ENCODE data around the gene IGF2R.

The IGF2R gene

DNA sequence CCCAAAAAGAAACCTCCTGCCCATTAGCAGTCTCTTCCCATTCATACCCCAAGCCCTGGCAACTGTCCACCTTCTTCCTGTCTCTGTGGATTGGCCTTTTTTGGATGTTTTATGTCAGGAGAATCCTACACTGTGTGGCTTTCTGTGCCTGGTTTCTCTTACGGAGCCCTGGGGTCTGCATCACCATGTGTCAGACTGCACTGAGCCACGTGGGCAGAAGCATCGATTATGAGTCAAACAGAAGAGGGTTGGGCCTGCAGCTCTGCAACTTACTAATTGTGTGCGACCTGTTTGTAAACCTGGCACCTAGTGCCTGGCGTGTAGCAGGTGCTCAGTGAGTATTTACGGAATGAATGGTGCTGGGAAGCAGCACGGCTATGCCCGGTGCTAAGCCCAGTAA, 62.6 kb downstream of the IGF2R start:
- no peak for DNase-seq

DNA sequence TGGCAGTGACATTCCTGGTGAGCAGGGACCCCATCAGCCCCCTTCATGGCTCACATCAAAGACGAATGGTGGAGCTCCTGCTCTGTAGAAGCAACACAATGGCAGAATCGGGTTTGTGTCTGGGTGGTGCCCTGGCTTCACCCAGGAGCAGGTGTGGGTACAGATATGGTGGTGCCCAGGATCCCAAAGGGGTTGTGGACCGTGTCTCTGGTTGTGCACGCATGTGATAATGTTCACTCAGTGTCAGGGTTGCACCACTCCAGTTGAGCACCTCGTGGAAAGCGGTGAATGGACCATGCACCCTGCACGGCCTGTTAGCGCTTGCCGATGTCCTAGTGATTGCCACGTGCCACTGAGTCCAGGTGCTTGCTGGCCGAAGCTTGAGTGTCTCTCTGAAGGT, 63.0 kb downstream of the IGF2R start:
- DNase-seq, result no peak

DNA sequence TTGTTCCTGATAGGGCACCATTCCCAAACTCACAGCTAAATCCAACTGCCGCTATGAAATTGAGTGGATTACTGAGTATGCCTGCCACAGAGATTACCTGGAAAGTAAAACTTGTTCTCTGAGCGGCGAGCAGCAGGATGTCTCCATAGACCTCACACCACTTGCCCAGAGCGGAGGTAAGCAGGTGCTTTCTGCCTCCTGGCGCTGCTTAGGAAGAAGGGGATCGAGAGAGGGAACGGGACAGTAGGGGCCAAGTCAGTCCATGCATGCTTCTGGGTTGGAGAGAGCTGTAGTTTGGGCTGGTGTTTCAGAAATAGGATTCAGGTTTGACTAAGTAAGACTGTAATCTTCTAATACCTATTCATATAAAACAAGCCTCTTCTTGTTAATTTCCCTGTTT, 63.7 kb downstream of the IGF2R start:
- DNase-seq, result no peak

DNA sequence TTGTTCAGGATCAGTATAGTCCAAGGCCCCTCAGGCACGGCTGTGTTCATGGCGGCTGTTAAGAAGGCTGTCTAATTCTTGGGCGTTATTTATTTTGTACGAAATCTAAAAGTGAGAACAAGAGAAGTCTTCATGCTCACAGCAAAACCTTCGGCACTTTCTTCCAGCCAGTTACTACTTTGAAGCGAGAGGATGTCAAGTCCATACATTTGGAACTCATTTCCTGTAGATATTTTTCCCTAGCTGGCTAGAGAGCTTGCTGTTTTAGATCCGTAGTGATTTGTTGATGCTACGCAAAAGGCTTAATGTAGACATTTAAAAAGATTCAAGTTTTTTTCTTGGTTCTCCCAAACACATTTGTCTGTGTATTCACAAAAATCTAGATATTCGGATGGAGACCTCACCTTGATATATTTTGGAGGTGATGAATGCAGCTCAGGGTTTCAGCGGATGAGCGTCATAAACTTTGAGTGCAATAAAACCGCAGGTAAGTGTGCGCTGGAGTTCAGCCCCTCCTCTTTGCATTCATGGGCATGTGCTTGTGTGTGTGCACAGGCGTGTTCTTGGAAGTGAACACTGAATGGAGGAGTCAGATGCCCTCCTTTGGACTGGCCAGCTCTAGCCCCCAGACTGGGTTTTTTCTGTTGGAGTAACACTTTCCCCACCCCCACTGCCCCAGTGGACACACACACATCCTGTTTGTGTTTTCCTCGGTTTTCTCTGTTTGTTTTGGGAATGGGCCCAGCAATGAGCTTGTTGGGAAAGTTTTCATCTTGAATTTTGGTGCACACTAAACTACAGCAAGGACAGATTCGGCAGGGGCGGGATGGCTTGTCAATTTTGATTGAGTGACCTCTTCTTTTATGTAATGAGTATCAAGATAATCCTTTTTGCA, 65.4 kb downstream of the IGF2R start:
- DNase-seq, result no peak

DNA sequence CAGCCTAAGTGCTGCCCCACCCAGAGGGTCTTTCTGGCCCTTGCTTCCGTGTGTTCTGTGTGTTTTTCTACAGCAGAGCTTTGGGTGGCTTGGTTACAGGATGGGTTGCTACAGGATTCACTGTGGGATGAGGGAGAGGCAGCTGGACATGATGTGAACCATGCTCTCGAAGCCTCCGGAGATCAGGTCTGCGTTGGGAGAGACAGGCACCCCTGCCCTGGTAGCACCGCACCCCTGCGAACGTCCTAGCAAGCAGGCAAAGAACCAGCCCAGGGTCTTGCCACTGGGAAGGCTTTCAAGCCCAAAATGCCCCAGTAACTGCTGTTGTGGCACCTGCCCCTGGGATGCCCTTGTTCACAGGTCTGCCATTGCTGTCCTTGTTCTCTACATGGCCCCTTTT, 66.4 kb downstream of the IGF2R start:
- DNase-seq, result no peak

DNA sequence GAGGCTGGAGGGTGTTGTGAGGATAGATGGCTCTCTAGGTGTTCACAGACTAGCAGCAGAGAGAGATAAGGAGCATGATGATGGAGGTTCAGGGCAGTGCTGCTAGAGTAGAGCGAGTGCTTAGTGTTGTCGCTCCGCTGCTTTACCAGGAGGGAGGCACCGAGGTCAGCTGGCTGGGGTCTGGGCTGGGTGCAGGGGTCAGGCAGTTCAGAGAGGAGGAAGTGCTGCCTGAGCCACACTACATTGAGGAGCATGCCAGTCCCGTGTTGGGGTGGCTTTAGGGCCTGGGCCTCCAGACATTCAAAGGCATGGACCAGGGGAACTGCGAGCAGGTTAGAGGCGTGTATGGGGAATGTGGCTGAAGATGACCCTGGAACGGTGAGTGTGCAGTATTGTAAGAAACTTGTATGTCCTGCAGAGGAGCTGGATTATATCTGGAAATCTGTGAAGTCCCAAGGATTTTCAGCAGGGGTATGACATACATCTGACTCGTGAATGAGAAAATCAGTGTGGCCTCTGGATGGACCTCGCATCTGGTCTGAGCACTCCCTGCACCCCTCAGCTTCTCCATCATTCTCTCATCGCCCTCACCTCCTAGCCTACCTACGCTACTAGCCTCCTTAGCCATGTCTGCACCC, 66.9 kb downstream of the IGF2R start:
- DNase-seq, result no peak

DNA sequence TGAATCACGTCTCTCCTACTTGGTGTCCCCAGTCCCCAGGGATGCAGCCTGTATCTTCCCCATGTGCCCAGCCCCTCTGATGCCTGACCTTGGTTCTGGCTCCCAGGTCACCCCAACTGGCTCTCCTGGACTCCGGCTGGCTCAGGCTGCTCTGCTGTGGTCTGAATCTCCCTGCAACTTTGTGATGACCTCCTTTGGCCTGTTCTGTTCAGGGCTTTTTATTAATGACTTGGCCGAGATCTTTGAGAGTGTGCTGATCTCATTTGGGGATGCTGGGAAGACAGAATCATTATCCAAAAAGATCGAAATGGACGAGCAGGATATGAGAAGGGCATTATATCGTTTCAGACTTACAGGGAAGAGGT, 67.4 kb downstream of the IGF2R start:
- DNase-seq, result no peak

DNA sequence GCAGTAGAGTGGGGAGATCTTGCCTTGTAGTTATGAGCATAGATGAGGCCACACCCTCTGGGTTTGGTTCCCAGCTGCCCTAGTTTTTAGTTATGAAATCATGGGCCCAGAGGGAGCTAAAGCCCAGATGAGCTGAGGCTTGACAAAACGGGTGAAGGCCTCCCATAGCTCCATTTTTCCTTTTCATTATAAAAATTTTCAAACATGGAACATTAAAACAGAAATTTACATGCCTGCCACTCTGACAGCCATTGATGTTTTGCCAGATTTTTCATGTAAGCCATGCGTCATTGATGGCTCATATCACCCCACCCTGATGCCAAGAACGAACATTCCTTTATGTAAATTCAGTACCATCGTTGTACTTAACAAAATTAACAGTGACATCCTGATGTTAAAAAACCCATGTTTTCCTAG, 67.9 kb downstream of the IGF2R start:
- no peak for DNase-seq

DNA sequence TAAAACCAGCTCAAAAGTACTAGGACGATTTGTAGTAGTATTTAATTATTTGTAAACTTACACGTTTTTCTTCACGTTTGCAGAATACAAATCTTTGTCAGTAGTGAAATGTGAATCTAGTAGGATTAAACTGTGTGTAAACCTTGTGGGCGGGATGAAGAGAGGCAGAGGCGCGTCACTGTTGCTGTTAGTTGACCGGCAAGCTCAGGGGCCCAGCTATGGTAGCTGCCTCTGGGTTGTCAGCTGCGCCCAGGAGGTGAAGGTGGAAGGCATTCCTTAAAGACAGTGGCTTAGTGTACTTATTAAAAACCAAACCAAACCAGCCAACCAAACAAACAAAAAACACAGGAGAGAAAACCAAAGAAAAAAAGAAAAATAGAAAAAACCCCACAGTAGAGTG, 69.6 kb downstream of the IGF2R start:
- DNase-seq, result no peak

DNA sequence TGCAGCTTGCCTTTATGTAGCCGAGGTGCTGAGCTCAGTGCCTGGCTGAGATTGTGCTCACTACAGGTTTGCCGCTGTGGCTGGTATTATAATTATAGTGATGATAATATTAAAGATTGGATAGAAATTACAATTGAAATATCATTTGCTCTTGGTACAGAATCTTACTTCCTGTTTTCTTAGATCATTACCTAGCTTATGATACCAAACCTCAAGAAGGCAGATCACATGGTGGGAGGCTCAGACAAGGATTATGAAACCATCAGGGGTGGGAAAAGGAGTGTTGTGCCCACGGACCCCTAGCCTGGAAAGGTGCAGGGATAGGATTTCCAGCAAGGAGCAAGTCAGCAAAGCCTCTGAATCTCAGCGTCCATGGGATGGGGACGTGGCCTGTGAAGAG, 70.6 kb downstream of the IGF2R start:
- no peak for DNase-seq

DNA sequence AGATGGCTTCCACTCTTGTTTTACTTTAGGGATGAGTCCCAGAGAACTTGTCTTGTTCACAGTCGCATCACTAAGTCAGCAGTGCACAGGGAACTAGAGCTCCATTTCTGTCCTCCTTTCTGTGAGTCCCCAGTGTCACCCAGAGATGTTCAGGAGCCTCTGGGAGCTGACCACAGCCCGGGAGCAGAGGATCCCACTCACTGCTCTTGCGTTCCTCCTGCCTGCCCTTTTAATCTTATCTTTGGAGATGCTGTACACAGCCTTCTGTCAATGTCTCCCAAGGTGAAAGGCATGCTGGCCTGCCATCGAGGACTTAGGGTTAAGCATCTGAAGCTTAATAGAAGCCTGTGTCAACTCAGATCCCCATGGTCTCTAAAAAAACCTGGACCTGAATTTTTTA, 71.2 kb downstream of the IGF2R start:
- DNase-seq, result no peak

DNA sequence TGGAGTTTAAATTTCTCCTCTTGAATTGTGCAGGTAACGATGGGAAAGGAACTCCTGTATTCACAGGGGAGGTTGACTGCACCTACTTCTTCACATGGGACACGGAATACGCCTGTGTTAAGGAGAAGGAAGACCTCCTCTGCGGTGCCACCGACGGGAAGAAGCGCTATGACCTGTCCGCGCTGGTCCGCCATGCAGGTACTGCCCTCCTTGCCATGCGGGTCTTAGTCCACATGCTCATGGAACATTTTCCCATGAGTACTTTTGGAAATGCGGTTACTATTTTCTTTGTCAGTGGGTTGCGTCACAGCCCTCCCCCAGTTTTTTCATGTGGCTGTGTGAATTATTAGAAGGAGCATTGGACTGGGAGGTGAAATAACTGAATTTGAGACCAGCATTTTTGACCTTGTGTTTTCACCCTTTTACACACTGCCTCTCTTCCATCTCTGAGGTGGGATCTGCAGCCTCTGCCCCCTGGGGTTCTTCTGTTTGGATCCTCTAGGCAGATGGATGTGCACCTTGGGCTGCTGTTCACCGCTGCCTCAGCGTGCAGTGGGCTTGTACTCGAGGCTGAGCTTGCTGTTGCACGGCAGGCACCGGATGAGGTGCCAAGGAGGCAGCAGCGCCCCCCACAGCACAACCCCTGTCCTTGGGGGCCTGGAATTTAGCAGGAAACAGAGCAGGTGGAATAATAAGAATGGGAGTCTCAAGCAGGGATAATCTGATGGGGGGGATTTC, 71.8 kb downstream of the IGF2R start:
- no peak for DNase-seq

DNA sequence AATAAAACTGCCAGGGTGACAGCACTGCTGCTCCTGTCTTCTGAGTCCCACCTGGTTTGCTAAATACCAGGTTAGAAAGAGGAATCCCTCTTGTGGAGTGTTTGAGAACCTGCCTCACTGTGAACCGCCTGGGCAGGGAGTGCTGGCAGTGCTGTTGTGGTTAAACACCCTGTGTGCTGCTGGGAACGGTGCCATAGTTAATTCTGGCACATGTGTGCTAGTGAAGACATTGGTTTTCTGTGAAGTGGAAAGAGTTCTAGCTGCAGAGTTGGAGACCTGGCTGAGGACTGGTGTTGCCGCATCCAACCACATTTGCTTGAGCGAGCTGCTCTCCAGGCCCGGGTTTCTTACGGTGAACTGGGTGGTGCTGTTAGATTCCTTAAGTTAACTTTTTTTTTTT, 72.7 kb downstream of the IGF2R start:
- DNase-seq, result no peak

DNA sequence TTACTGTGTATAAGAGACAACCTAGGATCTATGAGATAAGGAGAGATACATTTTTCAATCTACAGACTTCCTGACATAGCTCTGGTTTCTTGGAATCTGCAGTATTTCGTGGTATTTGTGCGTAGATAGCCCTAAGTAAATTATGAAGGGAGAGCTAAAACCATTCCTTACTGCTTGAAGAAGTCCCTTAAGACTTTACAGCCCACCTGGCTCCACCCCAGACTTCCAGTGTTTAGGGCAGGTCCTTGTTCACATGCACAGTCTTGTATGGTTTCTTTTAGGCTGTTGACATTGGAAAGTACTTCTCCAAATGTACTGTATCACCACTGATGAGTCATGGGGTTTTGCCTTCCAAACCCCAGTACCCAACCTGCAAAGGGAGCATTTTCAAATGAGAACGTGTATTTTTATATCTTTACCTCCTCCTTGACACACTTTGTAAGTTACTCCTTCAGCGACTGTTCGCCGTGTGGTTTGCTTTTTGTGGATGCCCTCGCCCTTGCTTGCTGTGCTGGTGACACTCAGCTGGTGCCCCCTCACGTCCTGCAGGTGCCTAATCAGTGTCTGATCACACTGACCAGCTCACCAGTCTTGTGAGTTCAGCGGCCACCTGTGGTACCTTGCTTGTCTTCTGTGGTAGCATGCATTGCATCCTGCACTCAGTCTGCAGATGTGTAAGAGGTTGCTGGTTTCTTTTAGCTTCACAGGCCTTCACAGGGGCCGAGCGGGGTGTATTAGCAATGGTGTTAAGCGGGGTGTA, 73.3 kb downstream of the IGF2R start:
- no peak for DNase-seq

DNA sequence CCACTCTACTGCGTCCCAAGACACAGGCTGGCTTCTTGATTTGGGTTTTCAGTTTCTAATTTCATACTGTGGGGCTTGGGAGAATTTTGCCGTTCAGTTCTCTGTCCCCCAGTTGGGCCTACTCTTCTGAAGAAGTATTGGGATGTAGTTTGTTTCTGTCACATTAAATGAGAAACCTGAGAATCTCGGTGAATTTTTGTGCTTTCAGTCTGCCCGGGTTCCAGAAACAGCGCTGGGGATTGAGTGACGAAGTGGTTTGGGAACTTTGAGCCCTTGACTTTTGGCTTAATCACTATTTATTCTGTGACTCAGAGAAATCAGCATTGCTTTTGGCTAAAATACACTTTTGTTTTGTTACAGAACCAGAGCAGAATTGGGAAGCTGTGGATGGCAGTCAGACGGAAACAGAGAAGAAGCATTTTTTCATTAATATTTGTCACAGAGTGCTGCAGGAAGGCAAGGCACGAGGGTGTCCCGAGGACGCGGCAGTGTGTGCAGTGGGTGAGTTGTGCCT, 74.0 kb downstream of the IGF2R start:
- DNase-seq, result no peak

DNA sequence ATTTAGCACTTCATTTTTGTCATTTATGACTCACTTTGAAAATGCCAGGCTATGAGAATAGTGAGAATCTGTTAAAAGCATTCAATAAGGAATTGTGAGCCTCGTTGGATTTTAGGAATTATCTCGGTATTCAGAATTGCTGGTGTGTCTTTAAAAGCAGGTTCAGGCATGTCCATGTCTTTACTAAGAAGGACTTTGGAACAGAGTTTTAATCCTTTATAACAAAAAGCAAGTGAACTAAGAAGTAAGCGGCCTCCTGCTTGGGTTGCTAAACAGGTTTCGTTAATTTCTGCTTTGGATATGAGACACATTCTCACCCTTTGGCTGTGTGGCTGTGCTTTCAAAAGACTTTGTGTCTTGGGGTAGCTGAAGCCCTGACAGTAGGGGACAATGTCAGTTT, 74.9 kb downstream of the IGF2R start:
- no peak for DNase-seq

DNA sequence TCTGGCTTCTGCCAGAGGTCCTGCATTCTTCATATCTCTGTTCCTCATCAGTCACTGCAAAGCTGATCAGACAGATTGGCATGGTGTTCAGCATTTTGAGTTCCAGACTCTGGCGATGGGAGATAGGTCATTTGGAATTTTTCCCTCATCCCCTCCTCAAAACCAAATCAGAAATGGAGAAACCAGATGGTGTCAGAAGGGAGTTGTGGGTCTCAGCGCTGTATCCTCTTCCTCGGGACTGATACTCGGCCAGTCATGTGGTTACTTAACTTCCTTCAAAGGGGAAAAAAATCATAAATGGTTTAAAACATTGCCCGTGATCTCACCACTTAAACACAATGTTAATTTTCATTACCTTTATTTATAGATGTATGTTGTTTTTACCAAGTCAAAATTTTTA, 75.8 kb downstream of the IGF2R start:
- DNase-seq, result no peak

DNA sequence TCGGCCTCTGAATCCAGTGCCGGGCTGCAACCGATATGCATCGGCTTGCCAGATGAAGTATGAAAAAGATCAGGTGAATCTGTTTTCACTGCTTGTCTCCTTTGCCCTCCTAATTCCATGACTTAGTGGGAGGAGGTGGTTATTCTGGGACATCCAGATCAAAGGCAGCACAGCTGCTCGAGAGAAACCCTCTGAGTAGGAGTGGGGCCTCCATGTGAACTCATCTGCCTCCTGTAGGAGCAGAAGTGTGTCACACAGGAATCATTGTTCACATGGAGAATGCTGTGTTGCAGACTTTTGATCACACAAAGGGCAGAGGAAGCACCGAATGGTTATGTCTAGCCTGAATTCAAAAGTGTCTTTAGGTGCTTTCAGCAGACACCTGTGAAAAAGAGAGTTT, 79.6 kb downstream of the IGF2R start:
- no peak for DNase-seq

DNA sequence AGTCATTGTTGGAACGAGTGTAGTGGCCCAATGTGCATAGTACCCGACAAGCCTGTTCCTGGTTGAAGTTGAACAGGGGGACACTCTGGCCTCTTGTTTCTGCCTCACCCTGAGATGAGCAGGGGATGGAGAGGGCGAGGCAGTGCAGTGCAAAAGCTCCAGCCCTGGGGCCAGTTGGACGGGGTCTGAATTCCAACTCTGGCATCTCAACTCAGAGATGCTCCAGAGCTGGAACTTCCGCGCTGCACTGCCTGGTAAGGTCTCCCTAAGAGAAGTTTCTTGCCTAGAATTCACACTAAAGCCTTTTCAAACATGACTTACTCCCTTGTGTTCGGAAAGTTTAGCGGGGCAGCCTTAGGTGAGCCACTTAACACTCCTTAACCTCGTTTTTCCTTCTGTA, 80.5 kb downstream of the IGF2R start:
- no peak for DNase-seq

DNA sequence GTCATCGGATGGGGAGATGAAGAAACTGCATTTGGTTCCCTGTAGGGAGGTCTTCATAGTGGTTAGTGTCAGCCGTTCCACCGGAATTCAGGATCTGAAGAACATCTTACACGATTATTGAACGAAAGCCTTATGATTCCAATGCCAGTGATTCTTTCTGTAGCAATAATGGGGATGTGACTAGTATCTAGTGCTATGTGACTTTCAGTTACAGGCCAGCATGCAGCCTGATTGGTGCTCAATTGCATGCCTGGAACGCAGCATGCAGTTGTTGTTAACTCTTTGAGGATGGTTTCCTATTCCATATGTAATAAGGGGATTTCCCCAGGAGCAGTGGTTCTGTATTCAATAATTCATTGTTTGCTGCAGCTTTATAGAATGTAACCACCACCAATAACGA, 81.1 kb downstream of the IGF2R start:
- DNase-seq, result no peak

DNA sequence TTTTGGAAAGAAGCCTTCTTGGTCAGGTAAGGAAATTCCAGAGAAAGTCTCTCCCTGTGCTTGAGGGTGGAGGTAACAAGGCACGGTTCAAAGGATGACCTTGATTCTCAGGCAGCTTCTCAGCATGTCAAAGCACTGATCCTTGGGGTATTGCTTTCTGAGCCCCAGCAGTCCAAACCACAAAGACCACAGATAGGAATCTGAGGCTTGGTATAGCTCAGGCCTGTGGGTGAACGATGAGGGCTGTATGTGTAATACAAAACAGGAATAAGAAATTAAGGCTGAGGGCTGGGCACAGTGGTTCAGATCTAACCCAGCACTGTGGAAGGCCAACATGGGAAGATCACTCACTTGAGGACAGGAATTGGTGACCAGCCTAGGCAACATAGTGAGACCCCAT, 82.5 kb downstream of the IGF2R start:
- DNase-seq, result no peak

DNA sequence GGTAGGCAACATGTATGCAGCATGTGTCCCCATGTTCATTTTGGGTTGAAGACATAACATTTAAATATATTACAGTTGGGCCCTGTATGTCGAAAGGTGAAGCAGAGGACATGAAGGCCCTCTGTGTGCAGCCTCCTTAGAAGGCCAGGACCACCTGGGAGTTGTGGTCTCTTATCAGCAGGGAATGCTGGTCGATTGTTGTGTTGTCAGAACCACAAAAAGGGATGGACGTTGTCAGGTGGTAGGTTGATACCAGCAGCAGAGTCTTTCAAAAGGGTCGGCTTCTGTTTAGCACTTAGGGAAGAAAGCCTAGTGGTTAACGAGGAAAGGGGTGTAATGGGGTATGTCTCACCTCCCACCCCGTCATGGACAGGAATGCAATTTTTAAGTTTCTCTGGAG, 85.4 kb downstream of the IGF2R start:
- no peak for DNase-seq

DNA sequence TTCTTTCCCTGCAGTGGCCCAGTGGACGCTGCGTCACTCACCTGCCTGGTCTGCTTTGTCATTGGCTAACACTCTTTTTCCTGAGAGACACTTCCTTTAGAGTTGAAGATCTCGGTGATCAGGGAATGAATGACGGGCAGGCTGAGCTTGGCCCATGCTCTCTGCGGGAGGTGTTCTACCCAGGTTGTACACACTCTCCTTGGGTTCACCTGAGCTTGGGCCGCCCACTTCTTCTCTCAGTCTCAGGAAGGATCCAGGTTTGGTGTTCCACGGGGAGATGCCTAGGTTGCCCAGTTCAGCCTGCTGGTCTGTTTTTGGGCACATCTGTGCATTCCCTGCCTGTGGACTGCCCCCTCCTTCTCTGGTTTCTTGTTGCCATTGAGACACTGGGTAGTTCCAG, 86.0 kb downstream of the IGF2R start:
- no peak for DNase-seq
